DOHH2 (cell line): Measurements from ENCODE around the gene DYNLL2.

Source experiments
- CTCF ChIP-seq: fragments of 200-600 bp; sonication (generic); IDR thresholded peaks from one replicate; pipeline ENCODE4 v1.5.1; 2014; ENCODE audit warnings: antibody characterized with exemption, mild to moderate bottlenecking, low read depth, low read length; ENCODE audit not compliant: poor library complexity, severe bottlenecking
- EZH2phosphoT487 ChIP-seq: fragments of 200-600 bp; sonication (generic); IDR thresholded peaks from 2 replicates; pipeline ENCODE4 v1.6.1; 2017; ENCODE audit warnings: borderline replicate concordance, mild to moderate bottlenecking, antibody characterized with exemption, low read length, moderate library complexity, mixed read lengths

GRCh38 chr17:58060596-58061191 is 22.5 kb upstream of the DYNLL2 start:
- TF ChIP-seq CTCF (no peak), EZH2phosphoT487 (no peak)
